Skeletal muscle satellite cell (primary cell): Measurements from ENCODE around the gene CABP2.

ENCODE experiments used
- H3K27me3 ChIP-seq: 2 replicates; pipeline ENCODE4 v1.7.0; 2013; ENCODE audit warnings: low read length; ENCODE audit not compliant: control insufficient read depth, insufficient read depth
- H3K36me3 ChIP-seq: 2 replicates; pipeline ENCODE4 v1.7.0; 2013; ENCODE audit warnings: mild to moderate bottlenecking, control low read depth, low read length; ENCODE audit not compliant: insufficient read depth
- H3K4me1 ChIP-seq: 2 replicates; pipeline ENCODE4 v1.7.0; 2013; ENCODE audit warnings: low read length; ENCODE audit not compliant: control insufficient read depth, insufficient read depth
- H3K4me2 ChIP-seq: 2 replicates; pipeline ENCODE4 v1.7.0; 2013; ENCODE audit warnings: mild to moderate bottlenecking, low read length
- H3K4me3 ChIP-seq: 2 replicates; pipeline ENCODE4 v1.7.0; 2013; ENCODE audit warnings: low read length
- H3K9ac ChIP-seq: 2 replicates; pipeline ENCODE4 v1.7.0; 2013; ENCODE audit warnings: mild to moderate bottlenecking, low read depth, low read length, moderate library complexity
- H3K9me3 ChIP-seq: replicated peaks from 2 replicates; pipeline ENCODE4 v1.7.0; 2013; ENCODE audit warnings: mild to moderate bottlenecking, control low read depth, low read length

CABP2 gene

DNA sequence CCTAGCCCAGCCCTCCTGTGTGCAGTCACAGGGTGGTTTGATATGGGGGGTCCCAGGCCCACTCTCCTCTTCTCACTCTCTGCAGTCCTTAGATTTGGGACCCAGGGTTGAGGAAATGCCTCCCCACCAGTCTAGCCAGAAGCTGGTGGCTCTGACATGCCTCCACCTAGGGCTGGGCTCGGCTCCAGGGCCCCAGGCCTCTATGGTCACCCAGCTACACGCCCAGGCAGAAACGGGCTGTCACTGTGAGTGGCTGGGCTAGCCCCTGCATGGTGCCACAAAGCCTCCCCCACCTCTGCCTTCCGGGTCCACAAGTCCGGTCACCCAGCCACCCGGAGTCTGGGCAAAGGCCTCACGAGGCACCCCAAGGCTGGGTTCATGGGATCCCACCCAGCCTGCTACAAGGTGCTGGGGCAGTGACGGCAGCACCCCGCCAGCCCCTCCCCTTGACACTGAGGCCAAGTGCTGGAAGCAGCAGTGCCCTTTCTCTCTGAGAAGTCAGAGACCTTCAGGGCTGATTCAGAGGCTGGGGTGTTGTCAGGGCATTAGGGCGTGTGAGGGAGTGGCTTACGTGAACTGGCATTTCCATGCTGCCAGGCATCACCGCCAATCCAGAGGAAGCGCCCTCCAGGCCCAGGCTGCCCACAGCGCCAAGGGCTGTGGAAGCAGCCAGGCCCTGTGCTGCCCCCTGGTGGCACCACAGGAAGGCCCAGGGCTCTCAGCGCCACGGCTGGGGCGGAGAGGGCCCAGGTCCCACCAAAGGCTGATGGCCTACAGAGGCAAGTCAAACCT lies 17.4 kb downstream of the CABP2 start:
- peak overlapping the region; percentile 99 for H3K4me2 ChIP-seq
- no peaks in the 10 kb centered on the region for H3K27me3 ChIP-seq
- peak overlapping the region; percentile 73 for H3K9ac ChIP-seq
- peaks cover 27% of the 10 kb centered on the region for H3K4me1 ChIP-seq
- no peaks in the 10 kb centered on the region for H3K9me3 ChIP-seq
- H3K4me3 ChIP-seq = peak overlapping the region; percentile 87
- H3K36me3 ChIP-seq = peaks cover 11% of the 10 kb centered on the region

DNA sequence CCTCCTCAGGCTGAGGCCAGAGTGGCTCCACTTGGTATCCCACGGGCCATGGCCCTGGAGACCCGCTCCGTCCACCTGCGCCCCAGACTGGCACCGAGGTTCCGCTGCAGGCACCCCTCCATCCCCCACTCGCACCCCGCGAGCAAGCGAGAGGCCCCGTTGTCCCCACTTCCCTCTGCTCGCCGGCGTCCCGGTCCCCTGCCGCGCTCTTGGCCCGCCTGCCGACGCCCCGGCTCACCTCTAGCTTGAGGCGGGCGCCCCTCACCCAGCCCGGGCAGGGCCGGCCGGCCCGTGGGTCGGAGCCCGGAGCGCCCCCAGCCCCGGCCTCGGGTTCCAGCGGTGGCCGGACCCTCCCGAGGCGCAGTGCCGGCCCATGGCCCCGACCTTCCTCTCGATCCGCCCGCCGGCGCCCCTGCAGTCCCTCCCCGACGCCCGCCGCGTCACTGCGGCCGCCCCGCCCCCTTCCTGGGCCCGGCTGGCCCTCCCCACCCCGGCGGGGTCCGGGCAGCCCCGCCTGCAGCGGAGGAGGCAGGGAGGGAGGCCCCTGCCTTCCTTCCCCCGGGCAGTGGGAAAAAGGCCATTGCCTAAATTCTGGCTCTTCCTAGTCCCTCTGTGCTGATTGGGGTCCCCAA lies 18.2 kb downstream of the CABP2 start, which contains the start of gene PITPNM1:
TSS of gene PITPNM1 (minus strand) at position 414 of the 632 bp plus-strand sequence. CDS start 1,183 bp downstream, outside the sequence.
- peak within 1 kb of the TSS; percentile 87 for H3K4me3 ChIP-seq
- H3K27me3 ChIP-seq = no peaks in the 10 kb centered on the region
- peak within 1 kb of the TSS; percentile 73 for H3K9ac ChIP-seq
- peak within 1 kb of the TSS; percentile 99 for H3K4me2 ChIP-seq
- H3K9me3 ChIP-seq = no peaks in the 10 kb centered on the region
- peaks cover 27% of the 10 kb centered on the region for H3K4me1 ChIP-seq
- H3K36me3 ChIP-seq = peaks cover 11% of the 10 kb centered on the region

DNA sequence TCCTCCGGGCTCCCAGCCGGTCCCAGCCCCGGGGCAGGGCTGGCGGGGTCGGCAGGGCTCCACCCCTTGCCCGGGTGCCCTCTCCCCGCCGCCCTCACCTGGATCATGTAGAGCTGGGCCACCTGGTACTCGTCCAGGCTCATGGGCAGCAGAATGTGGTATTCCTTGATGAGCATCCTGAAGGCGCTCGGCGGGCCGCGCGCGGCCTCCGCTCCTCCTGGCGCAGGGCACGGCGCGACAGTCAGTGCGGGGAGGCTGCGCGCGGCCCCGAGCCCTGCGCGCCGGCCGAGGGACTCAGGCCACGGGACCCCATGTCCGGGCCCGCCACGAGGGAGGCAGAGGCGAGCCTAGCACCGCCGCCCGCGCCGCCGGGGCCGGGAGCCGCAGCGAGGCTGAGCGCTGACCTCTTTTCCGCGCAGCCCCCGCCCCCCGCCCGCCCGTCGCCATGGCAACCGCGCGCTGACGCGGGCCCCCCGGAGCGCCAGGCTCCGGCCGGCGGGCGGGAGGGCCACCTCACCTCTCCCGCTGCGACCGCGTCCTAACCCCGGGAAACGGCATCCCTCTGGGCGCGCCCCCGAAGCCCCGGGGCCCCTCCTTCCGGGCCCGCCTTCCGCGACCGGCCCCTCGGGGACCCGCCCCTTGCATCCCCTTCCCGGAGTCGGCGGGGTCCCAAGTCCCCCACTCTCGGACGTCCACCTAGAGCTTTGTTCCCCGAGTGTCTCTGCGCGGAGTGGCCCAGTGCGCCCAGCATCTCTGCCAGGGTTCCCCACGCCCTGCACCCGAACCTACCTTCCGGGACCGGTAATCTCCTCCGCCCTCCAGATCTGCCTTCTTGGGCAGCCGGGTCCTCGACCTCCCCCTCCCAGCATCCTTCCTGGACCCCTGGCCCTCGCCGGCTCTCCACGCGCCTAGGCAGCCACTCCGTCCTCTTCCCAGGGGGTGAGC lies 19.0 kb downstream of the CABP2 start:
- H3K4me3 ChIP-seq = peak overlapping the region; percentile 87
- peaks cover 11% of the 10 kb centered on the region for H3K36me3 ChIP-seq
- H3K4me1 ChIP-seq = peaks cover 27% of the 10 kb centered on the region
- peak overlapping the region; percentile 99 for H3K4me2 ChIP-seq
- H3K9me3 ChIP-seq = no peaks in the 10 kb centered on the region
- peak overlapping the region; percentile 73 for H3K9ac ChIP-seq
- H3K27me3 ChIP-seq = no peaks in the 10 kb centered on the region

DNA sequence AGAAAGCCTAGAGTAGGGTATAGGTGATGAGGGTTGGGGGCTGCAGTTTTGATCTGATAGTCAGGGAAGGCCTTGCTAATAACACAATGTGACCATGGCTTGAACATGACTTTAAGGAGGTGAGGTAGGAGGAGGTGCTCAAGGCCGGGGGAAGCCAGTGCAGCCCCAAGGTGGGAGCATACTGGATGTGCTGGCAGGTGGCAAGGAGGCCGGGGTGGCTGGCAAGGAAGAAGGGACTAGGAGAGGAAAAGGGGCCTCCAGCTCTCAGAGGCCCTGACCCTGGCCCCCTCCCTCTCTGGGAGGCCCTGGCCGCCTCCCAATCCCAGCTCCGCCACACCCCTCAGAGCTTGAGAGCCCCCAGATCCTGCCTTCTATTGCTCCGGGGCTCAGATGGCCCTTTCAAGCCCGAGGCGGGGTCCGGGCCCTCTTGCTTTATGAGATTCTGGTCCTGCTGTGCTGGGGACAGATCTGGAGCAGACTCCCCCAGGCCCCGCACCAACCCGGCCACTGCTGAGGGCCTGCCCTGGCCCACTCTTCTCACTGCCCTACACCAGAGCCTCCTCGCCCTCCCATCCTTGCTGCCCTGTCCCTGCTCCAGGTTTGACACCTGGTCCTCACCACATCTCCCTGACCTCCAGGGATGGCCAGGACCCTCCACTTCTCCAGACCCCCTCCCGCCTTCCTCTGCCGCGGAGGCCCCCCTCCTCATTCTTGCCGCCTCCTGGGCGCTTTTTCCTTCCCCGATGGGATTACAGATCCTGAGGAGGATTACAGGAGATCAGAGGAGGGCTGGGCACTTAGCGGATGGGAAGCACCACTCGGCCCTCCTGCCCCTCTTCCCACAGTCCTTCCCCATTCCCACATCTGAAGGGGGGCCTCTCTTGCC lies 19.9 kb downstream of the CABP2 start:
- Histone ChIP-seq H3K4me3 (peak overlapping the region; percentile 87), H3K27me3 (no peaks in the 10 kb centered on the region), H3K9me3 (no peaks in the 10 kb centered on the region), H3K9ac (peak overlapping the region; percentile 73), H3K4me1 (peaks cover 23% of the 10 kb centered on the region), H3K36me3 (peaks cover 11% of the 10 kb centered on the region), H3K4me2 (peak overlapping the region; percentile 99)

DNA sequence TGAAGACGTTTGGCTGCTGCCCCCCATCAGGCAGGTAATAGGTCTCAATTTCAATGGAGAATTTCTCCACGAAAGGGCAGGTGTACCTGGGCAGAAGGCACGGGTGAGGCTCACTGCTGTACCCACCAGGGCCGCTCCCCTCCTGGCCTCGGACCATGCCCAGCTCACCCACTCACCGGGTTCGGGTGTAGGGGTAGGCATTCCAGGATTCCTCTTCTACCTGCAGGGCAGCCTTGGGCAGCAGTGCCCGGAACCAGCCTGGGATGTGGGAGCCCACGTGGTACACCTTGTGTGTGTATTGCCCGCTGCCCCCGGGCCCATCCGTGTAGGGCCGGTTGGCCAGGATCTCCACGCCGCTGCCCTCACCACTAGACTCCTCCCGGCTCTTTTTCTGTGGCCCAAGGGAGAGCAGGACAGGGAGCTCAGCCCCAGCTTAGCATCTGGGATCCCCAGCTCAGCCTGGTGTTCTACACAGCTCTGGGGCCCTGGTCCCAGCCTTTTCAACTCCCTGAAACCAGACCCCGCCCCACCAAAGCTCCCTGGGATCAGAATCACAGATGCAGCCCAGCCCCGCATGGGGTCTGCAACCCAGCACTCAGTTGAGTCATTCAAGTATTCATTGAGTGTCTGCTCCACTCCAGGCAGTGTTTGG lies 20.8 kb downstream of the CABP2 start:
- peaks cover 11% of the 10 kb centered on the region for H3K36me3 ChIP-seq

DNA sequence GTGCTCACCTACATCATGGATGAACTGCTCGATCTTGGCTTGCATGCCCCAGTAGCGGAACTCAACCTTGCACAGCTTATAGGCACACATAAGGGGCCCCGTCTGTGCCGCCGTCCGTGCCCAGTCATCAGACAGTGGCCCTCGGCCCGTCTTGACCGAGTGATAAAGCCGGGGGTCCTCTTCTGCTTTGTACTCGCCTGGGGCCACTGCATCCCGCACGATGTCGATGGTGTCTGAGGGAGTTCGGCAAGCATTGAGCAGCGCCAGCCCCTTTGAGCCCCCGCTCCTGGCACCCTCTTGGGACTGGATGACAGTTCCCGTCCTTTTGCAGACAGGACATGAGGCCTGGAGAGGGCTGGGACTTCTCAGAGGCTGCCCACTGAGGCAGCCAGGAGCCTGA lies 21.4 kb downstream of the CABP2 start:
- no peak overlapping the region for H3K4me2 ChIP-seq
- peaks cover 13% of the 10 kb centered on the region for H3K4me1 ChIP-seq
- H3K4me3 ChIP-seq = no peak overlapping the region
- peaks cover 11% of the 10 kb centered on the region for H3K36me3 ChIP-seq
- H3K9ac ChIP-seq = no peak overlapping the region
- no peaks in the 10 kb centered on the region for H3K27me3 ChIP-seq
- no peaks in the 10 kb centered on the region for H3K9me3 ChIP-seq

More for the DNA sequence above, 20.8 kb downstream of the CABP2 start:
- no peaks in the 10 kb centered on the region for H3K27me3 ChIP-seq
- H3K4me2 ChIP-seq = no peak overlapping the region
- H3K9me3 ChIP-seq = no peaks in the 10 kb centered on the region
- no peak overlapping the region for H3K9ac ChIP-seq
- peaks cover 19% of the 10 kb centered on the region for H3K4me1 ChIP-seq
- H3K4me3 ChIP-seq = no peak overlapping the region

DNA sequence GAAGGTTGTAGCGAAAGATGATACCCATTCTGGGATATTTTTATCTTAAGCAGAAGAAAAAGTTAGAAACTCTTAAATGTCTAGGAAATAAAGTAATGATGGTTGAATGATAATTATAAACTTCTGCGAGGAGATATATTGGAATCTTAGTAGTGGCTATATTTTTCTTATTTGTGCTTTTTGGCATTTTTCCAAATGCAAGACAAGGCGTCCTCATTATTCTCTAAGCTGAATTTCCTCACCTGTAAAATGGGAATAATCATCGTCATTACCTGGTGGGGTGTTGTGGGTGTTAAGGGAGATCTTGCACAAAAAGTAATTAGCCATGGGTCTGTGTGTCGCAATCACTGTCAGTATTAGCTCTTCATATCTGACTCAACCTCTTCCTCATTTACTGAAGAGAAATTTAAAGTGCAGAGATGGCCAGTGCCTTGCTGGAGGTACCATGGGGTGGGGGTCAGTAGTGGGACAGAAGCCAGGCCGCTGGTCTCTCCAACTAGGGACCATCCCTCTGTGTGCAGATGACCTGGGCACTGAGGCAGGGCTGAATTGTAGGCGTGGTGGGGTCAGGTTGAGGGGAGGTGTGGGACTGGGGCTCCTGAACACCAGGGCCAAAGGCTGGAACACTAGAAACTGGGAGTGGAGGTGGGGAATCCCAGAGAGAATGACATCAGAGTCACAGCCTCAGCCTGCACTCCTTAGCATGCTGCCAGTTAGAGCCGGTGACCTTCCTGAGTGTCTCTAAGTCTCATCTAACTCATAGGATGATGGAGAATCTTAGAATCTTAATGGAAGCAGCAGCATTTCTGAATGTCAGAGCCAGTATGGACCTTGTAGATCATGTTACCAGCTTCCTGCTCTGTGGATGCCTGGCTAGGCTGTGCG lies 22.2 kb downstream of the CABP2 start:
- no peak overlapping the region for H3K9ac ChIP-seq
- no peaks in the 10 kb centered on the region for H3K9me3 ChIP-seq
- no peaks in the 10 kb centered on the region for H3K27me3 ChIP-seq
- peaks cover 13% of the 10 kb centered on the region for H3K4me1 ChIP-seq
- no peak overlapping the region for H3K4me2 ChIP-seq
- peaks cover 11% of the 10 kb centered on the region for H3K36me3 ChIP-seq
- no peak overlapping the region for H3K4me3 ChIP-seq

DNA sequence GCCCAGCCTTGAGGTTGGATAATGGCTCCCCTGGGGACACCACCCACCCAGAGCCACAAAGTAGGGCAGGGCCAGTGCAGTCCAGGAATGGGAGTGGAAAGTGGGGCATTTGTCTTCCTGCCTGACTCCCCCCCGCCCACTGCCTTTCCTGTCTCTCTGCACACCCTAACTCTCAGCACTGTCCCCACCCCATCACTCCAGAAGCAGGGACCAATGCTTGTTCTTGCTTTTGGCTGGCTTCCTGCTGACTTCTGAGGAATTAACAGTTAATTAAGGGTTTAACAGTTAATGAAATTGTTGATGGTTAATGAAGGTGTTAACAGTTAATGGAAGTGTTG lies 22.8 kb downstream of the CABP2 start:
- Histone ChIP-seq H3K9me3 (no peaks in the 10 kb centered on the region), H3K4me1 (peaks cover 8% of the 10 kb centered on the region), H3K4me3 (no peak overlapping the region), H3K9ac (no peak overlapping the region), H3K36me3 (peaks cover 13% of the 10 kb centered on the region), H3K4me2 (no peak overlapping the region), H3K27me3 (no peaks in the 10 kb centered on the region)

DNA sequence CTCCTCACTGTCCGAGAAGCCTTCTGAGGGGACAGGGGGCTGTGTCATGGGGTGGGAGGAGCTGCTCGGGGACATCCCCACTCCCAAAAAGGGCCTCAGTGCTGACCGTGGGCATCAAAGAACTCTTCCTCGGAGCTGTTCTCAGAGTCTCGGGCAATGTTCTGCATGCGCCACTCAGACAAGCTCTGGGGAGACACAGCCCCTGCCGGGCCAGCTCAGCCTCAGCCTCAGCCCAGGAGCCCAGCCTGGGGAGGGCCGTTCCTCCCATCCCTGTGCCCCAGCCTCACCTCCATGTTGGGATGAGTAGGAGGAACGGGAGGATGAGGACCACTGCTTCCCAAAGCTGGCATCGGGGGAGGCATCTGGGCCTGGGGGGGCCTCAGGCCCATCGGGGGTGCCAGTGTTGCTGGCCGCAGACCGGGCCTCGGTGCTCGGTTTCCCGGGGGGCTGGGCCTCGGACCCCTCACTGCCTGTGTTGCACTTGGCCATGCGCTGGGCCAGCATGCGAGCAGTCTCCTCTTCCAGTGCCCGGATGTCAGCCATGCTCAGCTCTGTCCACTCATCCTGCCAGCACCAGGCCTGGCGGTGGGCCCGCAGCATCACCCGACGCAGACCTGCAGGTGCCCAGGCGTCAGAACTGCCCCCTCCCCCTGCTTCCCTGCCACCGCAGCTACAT lies 23.3 kb downstream of the CABP2 start:
- Histone ChIP-seq H3K36me3 (peaks cover 13% of the 10 kb centered on the region), H3K4me3 (no peak overlapping the region), H3K4me1 (peaks cover 6% of the 10 kb centered on the region), H3K27me3 (no peaks in the 10 kb centered on the region), H3K9ac (no peak overlapping the region), H3K9me3 (no peaks in the 10 kb centered on the region), H3K4me2 (no peak overlapping the region)
